GM12875 (cell line): ENCODE data around the gene WBP11.
"Not testable (repeated sequence)": the region's sequence is repeated elsewhere in the genome, so short reads cannot be mapped to it uniquely, and the experiment has no call there.

Experiments
- H3K4me3 ChIP-seq: one replicate; pipeline ENCODE4 v1.5.1; 2011; ENCODE audit warnings: low read depth, low read length, control low read depth
- TF ChIP-seq, protein P1 (sequence below): IDR thresholded peaks from 2 replicates; pipeline ENCODE4 v1.5.1; 2011; ENCODE audit warnings: low read depth, mild to moderate bottlenecking, control low read depth, inconsistent platforms, low read length, moderate library complexity, borderline replicate concordance; ENCODE audit not compliant: insufficient read depth

WBP11 gene

DNA sequence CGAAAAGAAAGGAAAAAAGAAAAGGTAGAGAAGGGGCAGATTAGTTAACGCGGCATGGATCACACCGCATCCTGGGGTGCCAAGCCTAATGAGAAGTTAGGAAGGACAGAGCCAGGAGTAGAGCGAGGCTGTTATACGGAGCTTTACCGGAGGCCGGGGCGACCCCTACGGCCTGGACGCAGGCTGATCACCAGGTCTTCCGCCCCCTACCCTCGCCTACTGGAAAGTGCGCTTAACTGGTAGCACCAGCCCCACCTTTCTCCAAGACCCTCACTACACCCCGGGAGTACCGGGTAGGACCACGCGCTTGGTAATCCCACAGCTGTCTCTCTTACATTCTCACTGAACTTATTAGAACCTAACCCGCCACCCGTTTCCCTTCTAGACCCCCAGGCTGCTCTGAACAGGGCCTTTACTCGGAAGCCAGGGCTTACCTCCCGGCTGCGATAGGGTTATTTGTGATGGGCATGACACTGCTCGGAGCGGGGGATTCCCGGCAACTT, 33.8 kb downstream of the WBP11 start:
- peak overlapping the region; percentile 81 for H3K4me3 ChIP-seq
- TF ChIP-seq, protein P1, sequence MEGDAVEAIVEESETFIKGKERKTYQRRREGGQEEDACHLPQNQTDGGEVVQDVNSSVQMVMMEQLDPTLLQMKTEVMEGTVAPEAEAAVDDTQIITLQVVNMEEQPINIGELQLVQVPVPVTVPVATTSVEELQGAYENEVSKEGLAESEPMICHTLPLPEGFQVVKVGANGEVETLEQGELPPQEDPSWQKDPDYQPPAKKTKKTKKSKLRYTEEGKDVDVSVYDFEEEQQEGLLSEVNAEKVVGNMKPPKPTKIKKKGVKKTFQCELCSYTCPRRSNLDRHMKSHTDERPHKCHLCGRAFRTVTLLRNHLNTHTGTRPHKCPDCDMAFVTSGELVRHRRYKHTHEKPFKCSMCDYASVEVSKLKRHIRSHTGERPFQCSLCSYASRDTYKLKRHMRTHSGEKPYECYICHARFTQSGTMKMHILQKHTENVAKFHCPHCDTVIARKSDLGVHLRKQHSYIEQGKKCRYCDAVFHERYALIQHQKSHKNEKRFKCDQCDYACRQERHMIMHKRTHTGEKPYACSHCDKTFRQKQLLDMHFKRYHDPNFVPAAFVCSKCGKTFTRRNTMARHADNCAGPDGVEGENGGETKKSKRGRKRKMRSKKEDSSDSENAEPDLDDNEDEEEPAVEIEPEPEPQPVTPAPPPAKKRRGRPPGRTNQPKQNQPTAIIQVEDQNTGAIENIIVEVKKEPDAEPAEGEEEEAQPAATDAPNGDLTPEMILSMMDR: 0 out of 2 replicates have a peak, but pooled peaks have one; percentile 30

DNA sequence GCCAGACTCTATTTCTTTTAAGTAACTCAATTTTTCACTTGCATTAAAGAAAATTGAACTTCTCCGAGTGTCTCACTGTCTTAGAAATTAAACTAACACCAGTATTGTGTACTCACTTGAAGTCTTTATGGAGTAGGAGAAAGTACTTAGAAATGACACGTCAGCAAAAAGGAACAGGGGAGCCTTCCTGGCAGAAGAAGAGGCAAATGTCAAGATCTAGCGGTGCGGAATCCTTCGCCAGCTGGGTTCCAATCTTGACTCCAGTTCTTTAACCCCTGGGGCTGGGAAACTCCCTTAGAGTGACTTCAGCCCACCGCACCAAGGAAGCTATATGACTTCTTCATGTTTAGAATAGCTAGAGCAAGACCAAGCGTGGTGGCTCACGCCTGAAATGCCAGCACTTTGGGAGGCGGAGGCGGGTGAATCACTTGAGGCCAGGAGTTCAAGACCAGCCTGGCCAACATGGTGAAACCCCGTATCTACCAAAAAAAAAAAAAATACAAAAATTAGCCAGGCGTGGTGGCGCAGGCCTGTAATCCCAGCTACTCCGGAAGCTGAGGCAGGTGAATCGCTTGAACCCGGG, 34.4 kb downstream of the WBP11 start:
- H3K4me3 ChIP-seq: peak overlapping the region; percentile 81
- TF ChIP-seq, protein P1: no peak

DNA sequence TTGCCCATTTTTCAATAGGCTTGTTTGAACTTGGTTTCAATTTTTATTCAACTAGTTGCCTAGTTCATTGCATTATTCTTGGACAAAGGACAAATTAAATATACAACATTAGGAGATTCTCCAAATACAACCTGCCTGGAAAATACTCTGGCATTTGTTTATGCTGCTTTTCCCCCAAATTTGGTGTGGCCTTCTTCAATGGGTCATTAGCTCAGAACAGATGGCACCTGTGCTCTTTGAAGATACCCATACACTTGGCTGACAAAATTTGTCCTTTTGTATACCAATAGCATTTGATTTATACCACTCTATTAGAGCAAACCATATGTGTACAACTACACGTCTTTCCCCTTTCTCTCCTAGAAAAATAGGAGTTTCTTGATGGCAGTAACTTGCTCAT, 35.7 kb downstream of the WBP11 start:
- no peak overlapping the region for H3K4me3 ChIP-seq
- TF ChIP-seq, protein P1: no peak

DNA sequence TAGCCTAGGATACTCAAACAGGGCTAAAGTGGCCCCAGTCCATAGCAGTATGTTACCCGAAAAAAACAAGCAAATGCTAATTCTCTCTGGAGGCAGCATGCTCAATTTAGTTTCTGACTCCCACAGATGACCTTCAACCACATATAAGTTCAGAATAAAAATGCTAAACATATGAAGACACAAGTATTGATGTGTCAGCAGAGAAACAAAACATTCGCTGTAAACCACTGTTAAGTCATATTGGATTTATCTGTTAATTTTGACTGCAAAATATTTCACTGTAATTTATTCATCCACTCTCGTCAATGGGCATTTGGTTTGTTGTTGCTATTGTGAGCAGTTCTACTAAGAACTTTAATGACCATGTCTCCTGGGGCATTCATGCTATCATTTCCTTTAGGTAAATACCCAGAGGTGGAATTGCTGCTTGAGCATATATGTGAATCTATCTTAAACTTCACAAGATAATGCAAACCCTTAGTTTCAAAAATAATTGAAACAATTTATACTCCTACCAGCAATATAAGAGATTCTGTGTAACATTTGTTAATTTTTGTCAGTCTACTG, 36.5 kb downstream of the WBP11 start:
- H3K4me3 ChIP-seq: no peak overlapping the region
- TF ChIP-seq, protein P1: no peak

DNA sequence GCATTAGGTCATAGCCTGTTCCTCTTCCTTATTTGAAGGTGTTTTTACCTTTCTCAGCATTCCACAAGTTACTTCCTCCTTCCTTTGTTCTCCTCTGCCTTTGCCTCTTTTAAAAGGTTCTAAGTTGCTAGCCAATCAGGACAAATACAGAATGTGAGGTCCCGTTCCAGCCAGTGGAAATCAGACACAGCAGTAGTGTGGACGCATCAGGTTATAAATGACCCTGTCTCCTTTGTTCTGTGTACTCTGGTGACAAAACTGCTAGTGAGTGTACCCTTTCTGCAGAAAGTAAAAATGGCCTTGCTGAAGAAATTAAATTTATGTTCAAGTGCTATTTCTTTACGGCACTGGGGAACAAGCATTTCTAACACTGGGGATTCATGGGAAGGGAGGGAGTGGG, 37.3 kb downstream of the WBP11 start:
- not testable (repeated sequence) for H3K4me3 ChIP-seq

DNA sequence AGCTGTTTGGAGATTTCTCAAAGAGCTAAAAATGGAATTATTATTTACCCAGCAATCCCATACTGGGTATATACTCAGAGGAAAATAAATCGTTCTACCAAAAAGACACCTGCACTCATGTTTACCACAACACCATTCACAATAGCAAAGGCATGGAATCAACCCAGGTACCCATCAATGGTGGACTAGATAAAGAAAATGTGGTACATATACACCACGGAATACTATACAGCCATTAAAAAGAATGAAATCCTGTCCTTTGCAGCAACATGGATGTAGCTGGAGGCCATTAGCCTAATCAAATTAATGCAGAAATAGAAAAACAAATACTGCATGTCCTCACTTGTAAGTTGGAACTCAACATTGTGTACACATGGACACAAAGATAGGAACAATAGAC, 37.9 kb downstream of the WBP11 start:
- H3K4me3 ChIP-seq: no peak overlapping the region

DNA sequence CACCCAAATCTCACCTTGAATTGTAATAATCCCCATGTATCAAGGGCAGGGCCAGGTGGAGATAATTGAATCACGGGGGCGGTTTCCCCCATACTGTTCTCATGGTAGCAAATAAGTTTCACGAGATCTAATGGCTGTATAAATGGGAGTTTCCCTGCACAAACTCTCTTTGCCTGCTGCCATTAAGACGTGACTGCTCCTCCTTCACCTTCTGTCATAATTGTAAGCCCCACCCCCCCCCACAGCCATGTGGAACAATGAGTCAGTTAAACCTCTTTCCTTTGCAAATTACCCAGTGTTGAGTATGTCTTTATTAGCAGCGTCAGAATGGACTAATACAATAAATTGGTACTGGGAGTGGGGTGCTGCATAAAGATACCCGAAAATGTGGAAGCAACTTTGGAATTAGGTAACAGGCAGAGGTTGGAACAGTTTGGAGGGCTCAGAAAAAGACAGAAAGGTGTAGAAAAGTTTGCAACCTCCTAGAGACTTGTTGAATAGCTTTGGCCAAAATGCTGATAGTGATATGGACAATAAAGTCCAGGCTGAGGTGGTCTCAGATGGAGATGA, 43.5 kb downstream of the WBP11 start:
- H3K4me3 ChIP-seq: not testable (repeated sequence)

More for the DNA sequence above, 37.9 kb downstream of the WBP11 start:
- TF ChIP-seq, protein P1: no peak
